Natural killer cell treated with Interleukin-12 subunit alpha and Interleukin-12 subunit beta and Interleukin-15 and Interleukin-18, amount 100 ng/mL, for 72 hours (primary cell): ENCODE results near the gene JPH3. TPM values are rescaled to one million over a fixed set of nuclear protein-coding genes. Genes with fewer than 3 reads are reported as not detected.

Experiments used
- ATAC-seq, 2 donors: fragments of 150-1000 bp; cut with Tn5 transposase in 1 of 2; sonication (Bioruptor Pico), chemical (Tn5 transposase) in 1 of 2; 2 replicates each; pipeline ENCODE4 v1.10.0; 2021
- DNase-seq: peaks from one replicate; pipeline ENCODE4 v3.0.0; 2022; ENCODE audit warnings: low spot score
- H3K27ac Mint-ChIP-seq, 2 donors: 1 replicate in 1 of 2; 2 replicates in 1 of 2; pipeline ENCODE4 v1.8.0; 2022; ENCODE audit warnings: mixed read lengths in 2 of 2, mild to moderate bottlenecking in 1 of 2, moderate library complexity in 1 of 2
- H3K27me3 Mint-ChIP-seq, 2 donors: 1 replicate in 1 of 2; 2 replicates in 1 of 2; pipeline ENCODE4 v1.8.0; 2022; ENCODE audit warnings: mixed read lengths in 2 of 2
- H3K36me3 Mint-ChIP-seq: one replicate; pipeline ENCODE4 v1.8.0; 2022; ENCODE audit warnings: mixed read lengths
- H3K4me1 Mint-ChIP-seq, 2 donors: 1 replicate in 1 of 2; 2 replicates in 1 of 2; pipeline ENCODE4 v1.8.0; 2022; ENCODE audit warnings: low read depth in 2 of 2, mixed read lengths in 2 of 2, mild to moderate bottlenecking in 1 of 2
- H3K4me3 Mint-ChIP-seq: one replicate; pipeline ENCODE4 v1.8.0; 2022; ENCODE audit warnings: mixed read lengths
- H3K9me3 Mint-ChIP-seq: 2 replicates; pipeline ENCODE4 v1.8.0; 2022; ENCODE audit warnings: mixed read lengths
- total RNA-seq, 2 donors: library from RNA; stranded (reverse); gene quantifications; one replicate each; pipeline ENCODE4 v1.2.3, GENCODE V29; 2022

The JPH3 gene
- total RNA-seq, 2 donors from 2014 or later = not detected

GRCh38 chr16:87703835-87704375 is 101.6 kb downstream of the JPH3 start:
- H3K9me3 Mint-ChIP-seq = no peaks in the 10 kb centered on the region

GRCh38 chr16:87704754-87705353 is 102.5 kb downstream of the JPH3 start:
- H3K4me3 Mint-ChIP-seq = no peak overlapping the region
- ATAC-seq (no peak), DNase-seq (no peak)
- no peaks in the 10 kb centered on the region for H3K27me3 Mint-ChIP-seq
- H3K4me1 Mint-ChIP-seq = peaks cover 16 to 28% of the 10 kb centered on the region in 2 donors
- peaks cover 6% of the 10 kb centered on the region for H3K36me3 Mint-ChIP-seq
- no peaks in the 10 kb centered on the region for H3K9me3 Mint-ChIP-seq
- no peak overlapping the region for H3K27ac Mint-ChIP-seq

More at GRCh38 chr16:87703835-87704375, 101.6 kb downstream of the JPH3 start:
- peaks cover 20 to 28% of the 10 kb centered on the region in 2 donors for H3K4me1 Mint-ChIP-seq
- ATAC-seq = no peak
- H3K27ac Mint-ChIP-seq = peak overlapping the region; percentile 43 to 76
- H3K27me3 Mint-ChIP-seq = no peaks in the 10 kb centered on the region
- H3K36me3 Mint-ChIP-seq = peaks cover 6% of the 10 kb centered on the region
- peak overlapping the region; percentile 44 for H3K4me3 Mint-ChIP-seq
- no peak for DNase-seq

- peaks cover 16 to 24% of the 10 kb centered on the region in 2 donors for H3K4me1 Mint-ChIP-seq
- no peaks in the 10 kb centered on the region for H3K9me3 Mint-ChIP-seq
- H3K36me3 Mint-ChIP-seq = peaks cover 6% of the 10 kb centered on the region
- DNase-seq = no peak
- no peak overlapping the region for H3K4me3 Mint-ChIP-seq
- ATAC-seq = no peak
- H3K27ac Mint-ChIP-seq = no peak overlapping the region
- no peaks in the 10 kb centered on the region for H3K27me3 Mint-ChIP-seq
Observed at GRCh38 chr16:87705771-87706277, 103.5 kb downstream of the JPH3 start.

- Mint-ChIP-seq H3K36me3 (peaks cover 6% of the 10 kb centered on the region), H3K4me1 (peaks cover 16 to 24% of the 10 kb centered on the region in 2 donors), H3K27me3 (no peaks in the 10 kb centered on the region), H3K9me3 (no peaks in the 10 kb centered on the region), H3K27ac (no peak overlapping the region), H3K4me3 (no peak overlapping the region)
- ATAC-seq (no peak), DNase-seq (no peak)
Observed at GRCh38 chr16:87706278-87707000, 104.1 kb downstream of the JPH3 start.

GRCh38 chr16:87707097-87707496 is 104.8 kb downstream of the JPH3 start:
- DNase-seq = no peak
- Mint-ChIP-seq H3K36me3 (peaks cover 6% of the 10 kb centered on the region), H3K4me1 (peaks cover 12 to 19% of the 10 kb centered on the region in 2 donors), H3K27ac (no peak overlapping the region), H3K4me3 (no peak overlapping the region), H3K9me3 (no peaks in the 10 kb centered on the region), H3K27me3 (no peaks in the 10 kb centered on the region)
- no peak for ATAC-seq

- H3K27ac Mint-ChIP-seq = no peak overlapping the region
- ATAC-seq = no peak
- H3K4me1 Mint-ChIP-seq = peaks cover 7 to 16% of the 10 kb centered on the region in 2 donors
- H3K4me3 Mint-ChIP-seq = no peak overlapping the region
- no peak for DNase-seq
- H3K36me3 Mint-ChIP-seq = peaks cover 6% of the 10 kb centered on the region
- H3K9me3 Mint-ChIP-seq = no peaks in the 10 kb centered on the region
- H3K27me3 Mint-ChIP-seq = no peaks in the 10 kb centered on the region
Observed at GRCh38 chr16:87707714-87708580, 105.6 kb downstream of the JPH3 start.

GRCh38 chr16:87708881-87709638 is 106.8 kb downstream of the JPH3 start:
- no peak overlapping the region for H3K27ac Mint-ChIP-seq
- no peak overlapping the region for H3K4me3 Mint-ChIP-seq
- no peaks in the 10 kb centered on the region for H3K9me3 Mint-ChIP-seq
- H3K4me1 Mint-ChIP-seq = peaks cover 4 to 19% of the 10 kb centered on the region in 2 donors
- no peaks in the 10 kb centered on the region for H3K27me3 Mint-ChIP-seq
- DNase-seq = no peak
- peaks cover 6% of the 10 kb centered on the region for H3K36me3 Mint-ChIP-seq
- ATAC-seq = no peak

- DNase-seq (no peak), ATAC-seq (no peak)
- Mint-ChIP-seq H3K36me3 (peaks cover 6% of the 10 kb centered on the region), H3K9me3 (no peaks in the 10 kb centered on the region), H3K4me3 (no peak overlapping the region), H3K27ac (no peak overlapping the region), H3K27me3 (no peaks in the 10 kb centered on the region), H3K4me1 (peaks cover 9 to 24% of the 10 kb centered on the region in 2 donors)
Observed at GRCh38 chr16:87709677-87710076, 107.4 kb downstream of the JPH3 start.

GRCh38 chr16:87710887-87711286 is 108.6 kb downstream of the JPH3 start:
- H3K4me3 Mint-ChIP-seq = no peak overlapping the region
- ATAC-seq (no peak), DNase-seq (no peak)
- no peaks in the 10 kb centered on the region for H3K27me3 Mint-ChIP-seq
- no peaks in the 10 kb centered on the region for H3K9me3 Mint-ChIP-seq
- peaks cover 20 to 35% of the 10 kb centered on the region in 2 donors for H3K4me1 Mint-ChIP-seq
- peaks cover 12% of the 10 kb centered on the region for H3K36me3 Mint-ChIP-seq
- no peak overlapping the region for H3K27ac Mint-ChIP-seq

GRCh38 chr16:87712184-87712762 is 110.0 kb downstream of the JPH3 start:
- no peak overlapping the region for H3K27ac Mint-ChIP-seq
- no peaks in the 10 kb centered on the region for H3K9me3 Mint-ChIP-seq
- ATAC-seq (no peak), DNase-seq (no peak)
- H3K4me1 Mint-ChIP-seq = peaks cover 20 to 35% of the 10 kb centered on the region in 2 donors
- no peak overlapping the region for H3K4me3 Mint-ChIP-seq
- peaks cover 12% of the 10 kb centered on the region for H3K36me3 Mint-ChIP-seq
- no peaks in the 10 kb centered on the region for H3K27me3 Mint-ChIP-seq

GRCh38 chr16:87713451-87714229 is 111.3 kb downstream of the JPH3 start:
- Mint-ChIP-seq H3K27me3 (no peaks in the 10 kb centered on the region), H3K9me3 (no peaks in the 10 kb centered on the region), H3K4me1 (peaks cover 20 to 37% of the 10 kb centered on the region in 2 donors), H3K4me3 (peak overlapping the region; percentile 17), H3K36me3 (peaks cover 6% of the 10 kb centered on the region), H3K27ac (peak overlapping the region; percentile 37 to 76)
- DNase-seq (peak; percentile 75), ATAC-seq (peak; percentile 83 to 86)

GRCh38 chr16:87715231-87715630 is 112.9 kb downstream of the JPH3 start:
- Mint-ChIP-seq H3K27me3 (no peaks in the 10 kb centered on the region), H3K27ac (peak overlapping the region; percentile 17 to 89), H3K9me3 (no peaks in the 10 kb centered on the region), H3K36me3 (peaks cover 6% of the 10 kb centered on the region), H3K4me1 (peaks cover 20 to 44% of the 10 kb centered on the region in 2 donors), H3K4me3 (peak overlapping the region; percentile 36)
- ATAC-seq = no peak
- DNase-seq = peak; percentile 59
